Measurements from ENCODE around the gene TM4SF18. TPM values are rescaled to one million over a fixed set of nuclear protein-coding genes. Genes with fewer than 3 reads are reported as not detected.
A peak's percentile ranks its signal among the peaks of the same experiment; 100 is the strongest.

The TM4SF18 gene
- total and polyA plus RNA-seq, 4 experiments from 2014 or later, result not detected

DNA sequence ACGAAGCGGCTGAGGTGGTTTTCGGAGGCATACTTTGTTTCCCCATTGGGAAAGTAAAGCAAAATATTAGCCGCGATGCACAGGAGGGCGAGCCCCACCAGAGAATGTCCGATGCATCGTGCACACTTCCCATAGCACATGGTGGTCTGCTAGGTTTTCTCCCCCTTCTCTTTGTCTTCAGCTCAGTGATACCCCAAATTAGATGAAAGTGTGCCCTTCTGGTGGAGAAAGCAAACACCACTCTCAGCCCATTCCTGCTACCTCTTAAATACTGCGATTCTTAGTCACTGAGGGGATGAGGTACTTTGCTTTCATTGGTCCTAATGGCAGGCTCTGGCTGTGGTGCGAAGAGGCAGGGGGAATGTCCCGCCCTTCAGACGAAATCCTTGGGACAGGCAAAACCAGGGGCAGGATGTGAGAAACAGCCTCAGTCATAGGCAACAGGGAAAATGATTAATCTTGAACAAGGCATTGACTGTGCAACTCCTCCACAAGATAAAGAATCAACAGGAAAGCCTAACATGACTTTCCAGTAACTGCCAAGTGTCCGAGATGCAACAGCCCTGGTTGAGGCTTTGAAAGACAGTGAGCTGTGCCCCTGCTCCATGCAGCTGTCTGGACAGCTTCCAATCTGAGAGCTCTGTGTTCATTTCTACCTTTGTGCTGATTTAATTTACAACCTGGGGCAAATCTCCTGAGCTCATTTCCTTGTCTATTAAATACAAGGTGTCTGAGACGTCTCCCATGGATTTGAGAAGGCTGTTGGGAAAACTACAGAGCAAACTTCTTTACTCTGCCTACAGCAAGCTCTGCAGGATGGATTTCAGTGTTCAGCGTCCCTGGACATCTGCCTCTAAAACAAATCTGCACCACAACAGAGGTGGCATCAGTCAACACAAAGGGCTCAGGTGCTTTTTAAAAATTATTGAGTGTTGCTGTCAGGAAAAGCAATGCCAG is 44.2 kb upstream of the TM4SF18 start, which contains the start of gene TM4SF1:
Gene TM4SF1, minus strand, starts transcription at position 242 of the 957 bp plus-strand sequence. Its CDS starts 102 bp downstream, at position 140.
- CTCF ChIA-PET (ENCODE audit: partially characterized antibody), result no interaction called here
- no peak within 1 kb of the TSS for H3K27ac Mint-ChIP-seq
- no peaks in the 10 kb centered on the region for H3K27me3 ChIP-seq (ENCODE audit: insufficient read depth, low read length)
- peaks cover 0 to 3% (median 0%) of the 10 kb centered on the region in 8 donors for H3K9me3 Mint-ChIP-seq
- intact Hi-C loops (cut with micrococcal nuclease), result no loop called here
- peaks cover under 1 to 11% of the 10 kb centered on the region in 2 donors for H3K27me3 Mint-ChIP-seq
- no peaks in the 10 kb centered on the region for H3K36me3 ChIP-seq (ENCODE audit: insufficient read depth, low read length)
- H3K4me3 ChIP-seq (ENCODE audit: low read length in 2 of 2), result no peak within 1 kb of the TSS
- no peak within 1 kb of the TSS for H3K27ac ChIP-seq (ENCODE audit: low read depth, low read length)
- H3K4me1 ChIP-seq (ENCODE audit: insufficient read depth, low read length), result no peaks in the 10 kb centered on the region
- H3K4me1 Mint-ChIP-seq, result peaks cover 0 to 4% (median 0%) of the 10 kb centered on the region in 4 donors
- no peaks in the 10 kb centered on the region for H3K9me3 ChIP-seq (ENCODE audit: control insufficient read depth in 1 of 2, low read length in 2 of 2)
- no peaks in the 10 kb centered on the region for H3K36me3 Mint-ChIP-seq
- H3K4me3 Mint-ChIP-seq, result peak within 1 kb of the TSS in 3 of 8 donors; percentile 4 to 48 (median 40)
- POLR2A ChIA-PET (ENCODE audit: partially characterized antibody), result no interaction called here
- DNase-seq, result no peak

DNA sequence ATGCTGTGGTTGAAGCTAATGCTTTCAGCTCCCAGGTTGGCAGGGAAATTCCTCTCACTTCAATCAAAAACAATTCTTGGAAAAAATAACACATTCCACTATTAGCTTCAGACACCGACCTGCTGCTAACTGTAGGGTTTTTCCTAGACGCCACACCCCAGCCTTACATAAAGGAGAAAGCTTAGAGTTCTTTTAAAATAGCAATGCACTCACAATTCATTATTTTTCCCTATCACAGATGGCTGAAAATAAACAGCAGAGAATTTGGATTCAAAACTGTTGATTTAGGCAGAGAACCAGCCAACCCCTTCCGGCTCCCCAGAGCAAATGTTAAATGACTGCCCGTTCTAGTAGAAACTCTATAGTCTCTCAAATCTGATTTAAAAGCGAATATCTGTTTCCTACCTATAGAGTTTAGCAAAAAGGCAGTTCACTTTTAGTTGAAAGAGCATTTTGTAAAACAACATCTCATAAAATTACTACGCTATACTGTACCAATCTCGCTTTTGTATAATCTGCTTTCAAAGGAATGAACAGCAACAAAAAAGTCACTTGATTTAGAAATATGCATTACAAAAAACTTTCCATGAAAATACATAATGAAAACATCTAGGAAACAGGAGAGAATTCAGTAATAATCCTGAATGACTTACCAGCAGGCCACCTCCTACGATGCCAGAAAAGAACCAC is 43.4 kb upstream of the TM4SF18 start:
- H3K4me3 ChIP-seq (ENCODE audit: low read length in 2 of 2), result no peak overlapping the region
- H3K9me3 ChIP-seq (ENCODE audit: control insufficient read depth in 1 of 2, low read length in 2 of 2), result no peaks in the 10 kb centered on the region
- Mint-ChIP-seq H3K27me3 (peaks cover 1 to 10% of the 10 kb centered on the region in 2 donors), H3K4me3 (no peak overlapping the region), H3K27ac (no peak overlapping the region), H3K36me3 (no peaks in the 10 kb centered on the region), H3K4me1 (peaks cover 0 to 4% (median 0%) of the 10 kb centered on the region in 4 donors), H3K9me3 (peaks cover 0 to 3% (median 0%) of the 10 kb centered on the region in 8 donors)
- ChIA-PET CTCF (ENCODE audit: partially characterized antibody) (no interaction called here), POLR2A (ENCODE audit: partially characterized antibody) (no interaction called here)
- H3K4me1 ChIP-seq (ENCODE audit: insufficient read depth, low read length), result no peaks in the 10 kb centered on the region
- no peaks in the 10 kb centered on the region for H3K36me3 ChIP-seq (ENCODE audit: insufficient read depth, low read length)
- intact Hi-C loops (cut with micrococcal nuclease), result no loop called here
- no peak overlapping the region for H3K27ac ChIP-seq (ENCODE audit: low read depth, low read length)
- H3K27me3 ChIP-seq (ENCODE audit: insufficient read depth, low read length), result no peaks in the 10 kb centered on the region
- no peak for DNase-seq

DNA sequence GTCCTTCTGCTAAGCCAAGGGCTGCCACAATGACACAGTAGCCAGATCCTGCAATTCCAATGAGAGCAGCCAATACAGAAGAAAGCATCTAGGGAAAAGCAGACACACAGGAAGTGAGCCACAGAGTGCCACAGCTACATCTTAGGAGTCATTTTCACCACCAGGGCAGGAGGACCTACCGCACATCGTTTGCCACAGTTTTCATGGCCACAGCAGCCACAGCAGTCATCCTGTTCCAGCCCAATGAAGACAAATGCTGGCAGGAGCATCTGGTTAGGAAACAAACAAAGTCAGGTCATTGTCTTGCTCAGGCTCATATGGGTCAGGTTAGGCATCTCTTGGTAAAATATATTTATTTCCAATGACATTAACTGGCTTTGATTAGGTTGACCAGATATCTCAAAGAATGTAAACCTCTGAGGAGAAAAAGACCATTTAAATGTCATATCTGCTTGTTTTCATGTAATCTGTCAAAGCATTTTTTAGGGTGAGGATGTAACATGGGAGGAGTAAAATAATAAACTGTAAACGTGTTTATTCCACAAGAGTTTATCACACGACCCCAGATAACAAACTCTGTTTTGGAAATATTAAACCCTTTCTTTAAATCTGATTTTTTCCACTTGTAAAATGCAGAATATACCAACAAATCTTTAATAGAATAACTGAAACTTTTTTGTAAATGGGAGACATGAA is 42.2 kb upstream of the TM4SF18 start:
- no peaks in the 10 kb centered on the region for H3K4me1 ChIP-seq (ENCODE audit: insufficient read depth, low read length)
- Mint-ChIP-seq H3K27ac (no peak overlapping the region), H3K4me3 (no peak overlapping the region), H3K4me1 (peaks cover 0 to 4% (median 0%) of the 10 kb centered on the region in 4 donors), H3K36me3 (no peaks in the 10 kb centered on the region), H3K9me3 (peaks cover 0 to 3% (median 0%) of the 10 kb centered on the region in 8 donors), H3K27me3 (peaks cover 4 to 13% of the 10 kb centered on the region in 2 donors)
- no peak overlapping the region for H3K4me3 ChIP-seq (ENCODE audit: low read length in 2 of 2)
- CTCF ChIA-PET (ENCODE audit: partially characterized antibody), result no interaction called here
- no peak overlapping the region for H3K27ac ChIP-seq (ENCODE audit: low read depth, low read length)
- H3K36me3 ChIP-seq (ENCODE audit: insufficient read depth, low read length), result no peaks in the 10 kb centered on the region
- intact Hi-C loops (cut with micrococcal nuclease), result no loop called here
- DNase-seq, result no peak
- POLR2A ChIA-PET (ENCODE audit: partially characterized antibody), result no interaction called here
- H3K9me3 ChIP-seq (ENCODE audit: control insufficient read depth in 1 of 2, low read length in 2 of 2), result no peaks in the 10 kb centered on the region
- no peaks in the 10 kb centered on the region for H3K27me3 ChIP-seq (ENCODE audit: insufficient read depth, low read length)

DNA sequence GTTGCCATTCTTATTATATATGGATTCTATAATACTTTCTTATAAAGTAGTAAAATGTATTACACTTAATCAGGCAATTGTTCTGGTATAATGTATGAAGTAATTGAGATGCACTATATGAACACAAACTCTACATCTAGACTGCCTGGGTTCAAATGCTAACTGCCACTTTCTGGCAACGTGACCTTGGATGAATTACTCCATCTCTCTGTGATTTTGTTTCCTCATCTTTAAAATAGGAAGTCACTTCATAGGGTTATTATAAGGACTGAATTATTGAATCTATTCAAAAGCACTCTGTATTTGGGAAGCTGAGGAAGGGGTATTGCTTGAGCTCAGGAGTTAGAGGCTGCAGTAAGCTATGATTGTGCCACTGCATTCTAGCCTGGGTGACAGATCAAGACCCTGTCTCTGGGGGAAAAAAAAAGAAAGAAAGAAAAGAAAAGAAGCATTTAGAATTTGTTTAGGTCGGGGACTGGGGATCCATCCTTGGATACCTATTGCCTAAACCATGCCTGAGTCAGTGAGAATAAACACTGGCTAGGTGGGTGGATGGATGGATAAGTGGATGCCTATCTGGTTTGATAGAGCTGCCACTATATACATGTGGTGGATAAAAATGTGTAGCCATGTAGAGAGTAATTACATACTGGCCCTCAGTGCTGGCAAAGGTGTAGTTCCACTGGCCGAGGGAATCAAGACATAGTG is 41.5 kb upstream of the TM4SF18 start:
- no peak for DNase-seq
- POLR2A ChIA-PET (ENCODE audit: partially characterized antibody), result no interaction called here
- intact Hi-C loops (cut with micrococcal nuclease), result no loop called here
- H3K9me3 Mint-ChIP-seq, result peaks cover 0 to 3% (median 0%) of the 10 kb centered on the region in 8 donors
- H3K4me1 Mint-ChIP-seq, result peaks cover 0 to 4% (median 0%) of the 10 kb centered on the region in 4 donors
- no peaks in the 10 kb centered on the region for H3K9me3 ChIP-seq (ENCODE audit: control insufficient read depth in 1 of 2, low read length in 2 of 2)
- H3K36me3 ChIP-seq (ENCODE audit: insufficient read depth, low read length), result no peaks in the 10 kb centered on the region
- no peak overlapping the region for H3K4me3 ChIP-seq (ENCODE audit: low read length in 2 of 2)
- H3K36me3 Mint-ChIP-seq, result no peaks in the 10 kb centered on the region
- H3K4me1 ChIP-seq (ENCODE audit: insufficient read depth, low read length), result no peaks in the 10 kb centered on the region
- H3K27ac ChIP-seq (ENCODE audit: low read depth, low read length), result no peak overlapping the region
- H3K4me3 Mint-ChIP-seq, result no peak overlapping the region
- H3K27me3 ChIP-seq (ENCODE audit: insufficient read depth, low read length), result no peaks in the 10 kb centered on the region
- CTCF ChIA-PET (ENCODE audit: partially characterized antibody), result interaction anchor here (1.1 kb wide), 1 partner anchor 44 kb away, joined by 3 read pairs; no protein-coding TSS in a partner anchor
- H3K27me3 Mint-ChIP-seq, result peaks cover 4 to 13% of the 10 kb centered on the region in 2 donors
- H3K27ac Mint-ChIP-seq, result no peak overlapping the region

DNA sequence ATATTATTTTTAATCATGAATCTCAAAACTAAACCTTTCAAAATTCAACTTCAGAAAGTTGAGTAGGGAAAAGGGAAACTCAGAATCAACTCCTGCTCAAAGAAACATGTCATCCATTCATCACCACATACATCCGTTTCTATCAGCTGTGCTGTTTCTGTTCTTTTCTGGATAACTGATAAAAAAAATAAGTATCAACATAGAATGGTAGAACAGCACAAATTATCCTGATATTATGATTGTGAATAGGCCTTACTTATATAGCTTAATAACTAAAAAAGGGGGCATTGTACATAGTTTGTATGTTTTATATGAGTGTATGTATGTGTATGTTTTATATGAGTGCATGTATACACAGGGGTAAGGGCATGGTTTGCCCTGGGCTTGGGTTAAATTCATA is 41.0 kb upstream of the TM4SF18 start:
- Mint-ChIP-seq H3K27me3 (peaks cover 4 to 13% of the 10 kb centered on the region in 2 donors), H3K36me3 (no peaks in the 10 kb centered on the region), H3K4me3 (no peak overlapping the region), H3K9me3 (peaks cover 0 to 3% (median 0%) of the 10 kb centered on the region in 8 donors), H3K27ac (no peak overlapping the region), H3K4me1 (peaks cover 0 to 4% (median 0%) of the 10 kb centered on the region in 4 donors)
- intact Hi-C loops (cut with micrococcal nuclease), result no loop called here
- Histone ChIP-seq H3K4me1 (ENCODE audit: insufficient read depth, low read length) (no peaks in the 10 kb centered on the region), H3K27ac (ENCODE audit: low read depth, low read length) (no peak overlapping the region), H3K4me3 (ENCODE audit: low read length in 2 of 2) (no peak overlapping the region), H3K36me3 (ENCODE audit: insufficient read depth, low read length) (no peaks in the 10 kb centered on the region), H3K9me3 (ENCODE audit: control insufficient read depth in 1 of 2, low read length in 2 of 2) (no peaks in the 10 kb centered on the region), H3K27me3 (ENCODE audit: insufficient read depth, low read length) (no peaks in the 10 kb centered on the region)
- DNase-seq, result no peak
- ChIA-PET CTCF (ENCODE audit: partially characterized antibody) (interaction anchor here (1.1 kb wide), 1 partner anchor 44 kb away, joined by 3 read pairs; no protein-coding TSS in a partner anchor), POLR2A (ENCODE audit: partially characterized antibody) (no interaction called here)

DNA sequence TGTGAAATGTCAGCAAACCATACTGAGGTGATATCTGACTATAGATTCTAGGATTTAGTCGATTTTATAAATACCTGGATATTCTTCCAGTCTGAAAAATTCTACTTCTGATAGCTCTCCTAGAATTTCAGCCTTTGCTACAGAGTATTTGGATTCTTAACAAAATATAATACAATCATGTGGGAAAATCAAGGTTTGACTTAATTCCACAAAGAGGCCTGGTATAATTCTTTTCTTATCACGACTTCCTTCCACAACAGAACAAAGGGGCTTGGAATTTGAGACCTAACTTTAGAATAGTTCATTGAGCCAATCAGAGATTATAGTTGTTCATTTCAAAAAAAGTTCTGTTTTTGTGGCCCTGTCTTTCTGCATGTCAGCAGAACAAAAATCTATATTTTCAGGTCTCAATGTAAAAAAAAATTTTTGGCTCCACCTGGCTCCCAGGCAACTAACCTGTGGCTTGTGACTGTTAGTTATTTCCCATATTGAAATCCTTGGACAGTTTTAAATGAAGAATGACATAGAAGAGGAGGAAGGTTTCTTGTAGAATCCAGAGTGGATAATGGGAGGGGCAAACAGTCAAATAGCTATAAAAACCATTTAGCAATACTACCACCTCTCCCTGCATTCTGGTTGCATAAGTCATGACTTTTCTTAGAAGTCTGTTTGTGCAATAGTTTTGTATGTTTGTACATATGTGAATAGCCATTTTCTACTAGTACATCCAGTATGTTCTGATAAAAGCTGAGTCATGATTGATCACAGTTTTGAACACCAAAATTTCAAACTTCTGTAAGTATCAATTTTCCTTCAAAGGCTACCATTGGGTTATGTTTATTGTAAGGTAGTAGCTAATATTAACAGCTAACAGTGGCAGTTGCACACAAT is 40.0 kb upstream of the TM4SF18 start:
- H3K36me3 ChIP-seq (ENCODE audit: insufficient read depth, low read length), result no peaks in the 10 kb centered on the region
- Mint-ChIP-seq H3K9me3 (no peaks in the 10 kb centered on the region), H3K27ac (no peak overlapping the region), H3K4me1 (peaks cover 0 to 4% (median 0%) of the 10 kb centered on the region in 4 donors), H3K4me3 (no peak overlapping the region), H3K36me3 (no peaks in the 10 kb centered on the region), H3K27me3 (peaks cover 4 to 13% of the 10 kb centered on the region in 2 donors)
- no peaks in the 10 kb centered on the region for H3K27me3 ChIP-seq (ENCODE audit: insufficient read depth, low read length)
- intact Hi-C loops (cut with micrococcal nuclease), result no loop called here
- no peaks in the 10 kb centered on the region for H3K4me1 ChIP-seq (ENCODE audit: insufficient read depth, low read length)
- ChIA-PET CTCF (ENCODE audit: partially characterized antibody) (no interaction called here), POLR2A (ENCODE audit: partially characterized antibody) (no interaction called here)
- no peaks in the 10 kb centered on the region for H3K9me3 ChIP-seq (ENCODE audit: control insufficient read depth in 1 of 2, low read length in 2 of 2)
- no peak for DNase-seq
- no peak overlapping the region for H3K27ac ChIP-seq (ENCODE audit: low read depth, low read length)
- H3K4me3 ChIP-seq (ENCODE audit: low read length in 2 of 2), result no peak overlapping the region

Measured in CD4-positive, alpha-beta memory T cell (primary cell).